ENCODE results near the gene C5orf58.

GRCh38 chr5:170283296-170283695 lies 50.5 kb downstream of the C5orf58 start:
- no peak for TF ChIP-seq RAD21 (CRISPR knock-in tag; conservative IDR thresholded peaks at IDR 0.05 in 1 of 2, IDR thresholded peaks at IDR 0.05 in 1 of 2)
- no peak for TF ChIP-seq FOXK2 (conservative IDR thresholded peaks at IDR 0.05 in 1 of 2, IDR thresholded peaks at IDR 0.05 in 1 of 2; ENCODE audit: low read depth in 2 of 2)
- no peak for TF ChIP-seq CTCF (IDR thresholded peaks at IDR 0.05 in 2 of 3, conservative IDR thresholded peaks at IDR 0.05 in 1 of 3; ENCODE audit: insufficient read depth in 2 of 3, low read depth in 1 of 3, low read length in 3 of 3)
- TF ChIP-seq, protein P1, sequence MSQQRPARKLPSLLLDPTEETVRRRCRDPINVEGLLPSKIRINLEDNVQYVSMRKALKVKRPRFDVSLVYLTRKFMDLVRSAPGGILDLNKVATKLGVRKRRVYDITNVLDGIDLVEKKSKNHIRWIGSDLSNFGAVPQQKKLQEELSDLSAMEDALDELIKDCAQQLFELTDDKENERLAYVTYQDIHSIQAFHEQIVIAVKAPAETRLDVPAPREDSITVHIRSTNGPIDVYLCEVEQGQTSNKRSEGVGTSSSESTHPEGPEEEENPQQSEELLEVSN (IDR thresholded peaks at IDR 0.05; ENCODE audit: borderline replicate concordance in 1 of 2, extremely low read depth in 1 of 2, insufficient read depth in 1 of 2, insufficient read length in 1 of 2, low read depth in 1 of 2, low read length in 1 of 2, poor library complexity in 1 of 2, severe bottlenecking in 1 of 2), result no peak
- TF ChIP-seq USF1 (CRISPR knock-in tag; IDR thresholded peaks at IDR 0.05), result no peak
- TF ChIP-seq ZKSCAN8 (CRISPR knock-in tag; IDR thresholded peaks at IDR 0.05), result no peak
- no peak for TF ChIP-seq ARHGAP35 (IDR thresholded peaks at IDR 0.05; ENCODE audit: partially characterized antibody)
- no peak for TF ChIP-seq HNRNPL (IDR thresholded peaks at IDR 0.05; ENCODE audit: low read depth, low read length)
- no peak for TF ChIP-seq NRF1 (conservative IDR thresholded peaks at IDR 0.05 in 1 of 2, IDR thresholded peaks at IDR 0.05 in 1 of 2)
- no peak for TF ChIP-seq ETS1 (conservative IDR thresholded peaks at IDR 0.05; ENCODE audit: control insufficient read depth, low read depth, low read length)
